IMR-90 (cell line): ENCODE results near the gene RERE. TPM values are rescaled to one million over a fixed set of nuclear protein-coding genes. Genes with fewer than 3 reads are reported as not detected.

ENCODE experiments used
- ATAC-seq: fragments of 200-7000 bp; cut with Tn5 transposase; 2 replicates; pipeline ENCODE4 v1.9.1; 2020; ENCODE audit warnings: low read depth, mild to moderate bottlenecking, moderate library complexity
- BruUV-seq: library from RNA; stranded (reverse); fragments of 400-500 nt; replicated peaks from 2 replicates; lab custom pipeline; 2021; lab: Mats Ljungman, UMichigan
- CTCF ChIA-PET: fragments of 300-600 bp; formaldehyde crosslinking; extraction: SDS; loops from one replicate; lab custom pipeline; 2021; ENCODE audit warnings: antibody characterized with exemption; lab: Yijun Ruan, JAX
- POLR2A ChIA-PET: fragments of 300-600 bp; sonication (Branson Sonifier 250); formaldehyde crosslinking; loops from one replicate; lab custom pipeline; 2022; ENCODE audit warnings: antibody characterized with exemption; ENCODE audit not compliant: unreplicated experiment; lab: Charles Lee
- DNase-seq: peaks from one replicate; pipeline ENCODE4 v3.0.0; 2013
- H2AFZ ChIP-seq: replicated peaks from 2 replicates; pipeline ENCODE3; 2013; ENCODE audit warnings: low read length, mild to moderate bottlenecking; ENCODE audit not compliant: poor library complexity
- H2AK5ac ChIP-seq: 2 replicates; pipeline ENCODE4 v1.6.1; 2013; ENCODE audit warnings: low read depth, low read length, inconsistent platforms
- H2AK9ac ChIP-seq: replicated peaks from 2 replicates; pipeline ENCODE3; 2013; ENCODE audit warnings: mild to moderate bottlenecking, low read depth, low read length, moderate library complexity; ENCODE audit not compliant: poor library complexity
- H2BK120ac ChIP-seq: 2 replicates; pipeline ENCODE4 v1.6.1; 2013; ENCODE audit warnings: low read depth, low read length, inconsistent platforms
- H2BK15ac ChIP-seq: 3 replicates; pipeline ENCODE4 v1.6.1; 2013; ENCODE audit warnings: low read depth, low read length, inconsistent platforms
- H2BK20ac ChIP-seq: 2 replicates; pipeline ENCODE4 v1.6.1; 2013; ENCODE audit warnings: low read depth, mild to moderate bottlenecking, inconsistent platforms, low read length, moderate library complexity
- H2BK5ac ChIP-seq: 2 replicates; pipeline ENCODE4 v1.6.1; 2013; ENCODE audit warnings: mild to moderate bottlenecking, low read depth, low read length, inconsistent platforms; ENCODE audit not compliant: poor library complexity, severe bottlenecking
- H3K14ac ChIP-seq: replicated peaks from 2 replicates; pipeline ENCODE4 v1.6.1; 2013; ENCODE audit warnings: low read depth, low read length, inconsistent platforms
- H3K18ac ChIP-seq: 2 replicates; pipeline ENCODE4 v1.6.1; 2013; ENCODE audit warnings: low read depth, low read length, control low read depth
- H3K23ac ChIP-seq: 2 replicates; pipeline ENCODE4 v1.6.1; 2013; ENCODE audit warnings: low read depth, low read length, inconsistent platforms
- H3K27ac ChIP-seq: 2 replicates; pipeline ENCODE4 v1.5.1; 2013; ENCODE audit warnings: mild to moderate bottlenecking, control low read depth, low read length; ENCODE audit not compliant: insufficient read depth
- H3K27me3 ChIP-seq: 2 replicates; pipeline ENCODE4 v1.6.1; 2013; ENCODE audit warnings: low read length; ENCODE audit not compliant: control insufficient read depth, insufficient read depth
- H3K36me3 ChIP-seq: 2 replicates; pipeline ENCODE4 v1.6.1; 2013; ENCODE audit warnings: low read length, mixed read lengths; ENCODE audit not compliant: control insufficient read depth, insufficient read depth
- H3K4ac ChIP-seq: 2 replicates; pipeline ENCODE4 v1.6.1; 2013; ENCODE audit warnings: low read depth, low read length, inconsistent platforms
- H3K4me1 ChIP-seq: 2 replicates; pipeline ENCODE4 v1.6.1; 2013; ENCODE audit warnings: low read length, mixed read lengths; ENCODE audit not compliant: control insufficient read depth, insufficient read depth
- H3K4me2 ChIP-seq: 2 replicates; pipeline ENCODE4 v1.6.1; 2013; ENCODE audit warnings: low read depth, mild to moderate bottlenecking, control low read depth, low read length, moderate library complexity
- H3K4me3 ChIP-seq: 2 replicates; pipeline ENCODE4 v1.5.1; 2013; ENCODE audit warnings: low read depth, mild to moderate bottlenecking, control low read depth, low read length, moderate library complexity; ENCODE audit not compliant: insufficient read depth
- H3K56ac ChIP-seq: 2 replicates; pipeline ENCODE4 v1.6.1; 2013; ENCODE audit warnings: low read length, inconsistent platforms; ENCODE audit not compliant: insufficient read depth; ENCODE audit errors: extremely low read depth
- H3K79me1 ChIP-seq, 2 experiments: 2 replicates each; pipeline ENCODE4 v1.6.1; 2013; ENCODE audit warnings: low read length in 2 of 2, inconsistent platforms in 1 of 2, low read depth in 1 of 2
- H3K9ac ChIP-seq: 2 replicates; pipeline ENCODE4 v1.6.1; 2013; ENCODE audit warnings: low read depth, low read length, control low read depth
- H3K9me1 ChIP-seq: 2 replicates; pipeline ENCODE4 v1.6.1; 2013; ENCODE audit warnings: low read length, inconsistent platforms; ENCODE audit not compliant: insufficient read depth
- H3K9me3 ChIP-seq: 2 replicates; pipeline ENCODE4 v1.6.1; 2013; ENCODE audit warnings: low read length; ENCODE audit not compliant: control insufficient read depth, insufficient read depth
- H4K20me1 ChIP-seq: 2 replicates; pipeline ENCODE4 v1.6.1; 2013; ENCODE audit warnings: low read length, inconsistent platforms; ENCODE audit not compliant: insufficient read depth
- H4K5ac ChIP-seq: 2 replicates; pipeline ENCODE4 v1.6.1; 2013; ENCODE audit warnings: mild to moderate bottlenecking, low read depth, low read length, control low read depth
- H4K8ac ChIP-seq, 2 experiments: 2 replicates each; pipeline ENCODE4 v1.6.1; 2013; ENCODE audit warnings: low read depth in 2 of 2, low read length in 2 of 2, control low read depth in 1 of 2, inconsistent platforms in 1 of 2
- H4K91ac ChIP-seq: 2 replicates; pipeline ENCODE4 v1.6.1; 2013; ENCODE audit warnings: low read depth, low read length, inconsistent platforms; ENCODE audit not compliant: insufficient read depth
- BHLHE40 ChIP-seq: fragments of 150-350 bp; IDR thresholded peaks from 2 replicates; pipeline ENCODE4 v1.6.1; 2016; ENCODE audit warnings: mild to moderate bottlenecking, low read depth, low read length
- CHD1 ChIP-seq: IDR thresholded peaks from 2 replicates; pipeline ENCODE4 v1.6.1; 2012; ENCODE audit warnings: low read depth, low read length, improper control_type of control experiment
- FOS ChIP-seq: fragments of 150-350 bp; IDR thresholded peaks from 2 replicates; pipeline ENCODE4 v1.6.1; 2016; ENCODE audit warnings: low read depth, low read length
- MAFK ChIP-seq: IDR thresholded peaks from 2 replicates; pipeline ENCODE4 v1.6.1; 2012; ENCODE audit warnings: low read depth, low read length, improper control_type of control experiment
- MAZ ChIP-seq: IDR thresholded peaks from 2 replicates; pipeline ENCODE4 v1.6.1; 2012; ENCODE audit warnings: low read depth, mild to moderate bottlenecking, low read length, improper control_type of control experiment, moderate library complexity, borderline replicate concordance
- NFE2L2 ChIP-seq: fragments of 150-350 bp; IDR thresholded peaks from 2 replicates; pipeline ENCODE4 v1.6.1; 2016; ENCODE audit warnings: low read depth, mild to moderate bottlenecking, low read length
- POLR2A ChIP-seq: IDR thresholded peaks from 2 replicates; pipeline ENCODE4 v1.6.1; 2012; ENCODE audit warnings: mild to moderate bottlenecking, low read depth, low read length
- RCOR1 ChIP-seq: IDR thresholded peaks from 2 replicates; pipeline ENCODE4 v1.6.1; 2012; ENCODE audit warnings: mild to moderate bottlenecking, low read length, improper control_type of control experiment; ENCODE audit not compliant: insufficient replicate concordance
- WGBS, 2 experiments: methylation state at CpG; one replicate each; pipeline versions ENCODE4 v1.1.5 to v1.1.7; 2013; ENCODE audit warnings: missing lambda C conversion rate in 2 of 2; ENCODE audit not compliant: insufficient read length in 1 of 2; ENCODE audit errors: extremely low coverage in 2 of 2; 5-methylcytosine and 5-hydroxymethylcytosine counted together
- dilution Hi-C: fragments of 300-500 bp; cut with HindIII; formaldehyde crosslinking; loops from one replicate; pipeline ENCODE4 v1.14.3; 2018; ENCODE audit warnings: low sequenced_read_pairs; ENCODE audit not compliant: unreplicated experiment
- in situ Hi-C: fragments of 300-500 bp; cut with MboI; formaldehyde crosslinking; loops from 3 replicates; pipeline ENCODE4 v1.14.3; 2019; ENCODE audit warnings: low sequenced_read_pairs, inconsistent platforms, mixed read lengths
- intact Hi-C: fragments of 100-400 bp; cut with micrococcal nuclease; formaldehyde crosslinking; loops from 2 replicates; pipeline ENCODE4 v1.10.0; 2022
- polyA plus RNA-seq, 3 experiments: library from polyadenylated mRNA; depleted of rRNA; stranded (reverse); fragments of >200 nt; gene quantifications; 2 replicates each; pipeline ENCODE4 v1.2.3, GENCODE V29; 2012; ENCODE audit warnings: low replicate concordance in 1 of 3
- total RNA-seq: library from RNA; depleted of rRNA; stranded (reverse); fragments of >200 nt; gene quantifications from 2 replicates; pipeline ENCODE4 v1.2.3, GENCODE V29; 2012
- TF ChIP-seq, protein P1 (sequence below): conservative IDR thresholded peaks from 2 replicates; pipeline ENCODE4 v1.5.1; 2012; ENCODE audit warnings: mild to moderate bottlenecking, low read depth, low read length, improper control_type of control experiment

Gene RERE
- total and polyA plus RNA-seq, 2 of the 4 experiments (the other 2 are of a cell fraction): 11.5 to 25.1 TPM

DNA sequence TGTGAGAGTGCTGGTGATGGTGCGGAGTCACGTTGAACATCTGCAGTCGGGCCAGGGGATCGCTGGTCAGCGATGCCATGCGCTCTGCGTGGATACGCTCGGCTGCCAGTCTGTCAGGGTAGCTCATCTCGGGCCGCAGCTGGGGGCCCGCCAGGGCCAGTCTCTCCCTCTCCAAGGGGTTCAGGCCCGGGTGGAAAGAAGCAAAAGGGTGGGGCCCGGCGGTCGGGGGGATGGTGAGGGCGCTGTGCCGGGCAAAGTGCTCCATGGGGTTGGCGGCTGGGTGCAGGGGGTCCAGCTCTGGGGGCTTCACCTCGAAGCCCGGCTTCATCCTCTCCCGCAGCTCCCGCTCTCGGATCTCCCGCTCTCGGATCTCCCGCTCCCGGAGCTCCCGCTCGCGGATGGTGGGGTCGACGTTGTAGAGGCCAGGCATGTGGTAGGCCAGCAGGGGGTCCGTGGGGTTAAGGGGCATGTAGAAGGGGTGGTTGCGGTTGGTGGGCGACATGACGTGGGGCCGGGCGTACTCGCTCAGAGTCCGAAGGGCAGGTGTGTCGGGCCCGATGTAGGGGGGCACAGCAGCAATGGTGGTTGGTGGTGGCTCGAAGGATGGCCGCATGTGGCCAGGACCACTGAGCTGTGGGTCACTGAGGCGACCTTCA lies 459.1 kb downstream of the RERE start:
- Histone ChIP-seq H3K14ac (no peak overlapping the region), H3K79me1 (peaks cover 34 to 60% of the 10 kb centered on the region in 2 experiments), H2BK15ac (no peak overlapping the region), H2BK5ac (no peak overlapping the region), H3K4me3 (no peak overlapping the region), H3K23ac (no peak overlapping the region), H4K5ac (no peak overlapping the region), H3K9me1 (0 out of 2 replicates have a peak, but pooled peaks cover 4% of the 10 kb centered on the region), H3K4me1 (no peaks in the 10 kb centered on the region; the same call in 1 of the 2 replicates), H3K27me3 (no peaks in the 10 kb centered on the region), H3K56ac (no peak overlapping the region), H2AK5ac (no peak overlapping the region; the same call in 1 of the 2 replicates), H2BK20ac (no peak overlapping the region), H4K20me1 (peaks cover 52% of the 10 kb centered on the region), H3K4me2 (no peak overlapping the region), H3K36me3 (peaks cover 94% of the 10 kb centered on the region), H4K91ac (no peak overlapping the region), H4K8ac (no peak overlapping the region), H3K18ac (no peak overlapping the region), H2AFZ (no peak overlapping the region), H3K27ac (no peak overlapping the region), H3K9me3 (no peaks in the 10 kb centered on the region), H3K4ac (no peak overlapping the region), H3K9ac (no peak overlapping the region), H2AK9ac (no peak overlapping the region), H2BK120ac (no peak overlapping the region)
- DNase-seq (no peak), ATAC-seq (no peak)
- BruUV-seq: no TSS peak
- ChIA-PET POLR2A (no interaction called here), CTCF (interaction anchor here (0.6 kb wide), 1 partner anchor 124 kb away, joined by 5 read pairs; no protein-coding TSS in a partner anchor)
- TF ChIP-seq RCOR1: no peak
- TF ChIP-seq BHLHE40: no peak
- no peak for TF ChIP-seq POLR2A
- TF ChIP-seq MAFK: no peak
- TF ChIP-seq, protein P1, sequence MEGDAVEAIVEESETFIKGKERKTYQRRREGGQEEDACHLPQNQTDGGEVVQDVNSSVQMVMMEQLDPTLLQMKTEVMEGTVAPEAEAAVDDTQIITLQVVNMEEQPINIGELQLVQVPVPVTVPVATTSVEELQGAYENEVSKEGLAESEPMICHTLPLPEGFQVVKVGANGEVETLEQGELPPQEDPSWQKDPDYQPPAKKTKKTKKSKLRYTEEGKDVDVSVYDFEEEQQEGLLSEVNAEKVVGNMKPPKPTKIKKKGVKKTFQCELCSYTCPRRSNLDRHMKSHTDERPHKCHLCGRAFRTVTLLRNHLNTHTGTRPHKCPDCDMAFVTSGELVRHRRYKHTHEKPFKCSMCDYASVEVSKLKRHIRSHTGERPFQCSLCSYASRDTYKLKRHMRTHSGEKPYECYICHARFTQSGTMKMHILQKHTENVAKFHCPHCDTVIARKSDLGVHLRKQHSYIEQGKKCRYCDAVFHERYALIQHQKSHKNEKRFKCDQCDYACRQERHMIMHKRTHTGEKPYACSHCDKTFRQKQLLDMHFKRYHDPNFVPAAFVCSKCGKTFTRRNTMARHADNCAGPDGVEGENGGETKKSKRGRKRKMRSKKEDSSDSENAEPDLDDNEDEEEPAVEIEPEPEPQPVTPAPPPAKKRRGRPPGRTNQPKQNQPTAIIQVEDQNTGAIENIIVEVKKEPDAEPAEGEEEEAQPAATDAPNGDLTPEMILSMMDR: no peak
- TF ChIP-seq MAZ: no peak
- TF ChIP-seq CHD1: no peak
- TF ChIP-seq NFE2L2: no peak
- no peak for TF ChIP-seq FOS
- dilution Hi-C loops: no loop called here
- intact Hi-C loops: no loop called here
- in situ Hi-C loops: no loop called here
- WGBS, 2 experiments: 99% methylated on average over 10 of the region's 46 CpGs; no CpG with 5 or more reads in 1 of the 2 experiments
